Stimulated activated CD4-positive, alpha-beta T cell treated with anti-CD3 and anti-CD28 coated beads, Interleukin-4, amount 100 ng/mL, for 4 hours (primary cell): ENCODE data around the gene C2orf78.
A peak's percentile ranks its signal among the peaks of the same experiment; 100 is the strongest.

Source experiments
- DNase-seq, 2 experiments: peaks; one replicate each; pipeline ENCODE4 v3.0.0-alpha.2; 2020

C2orf78 gene

GRCh38 chr2:73839653-73840411, 55.8 kb downstream of the C2orf78 start:
- DNase-seq = no peak

DNA sequence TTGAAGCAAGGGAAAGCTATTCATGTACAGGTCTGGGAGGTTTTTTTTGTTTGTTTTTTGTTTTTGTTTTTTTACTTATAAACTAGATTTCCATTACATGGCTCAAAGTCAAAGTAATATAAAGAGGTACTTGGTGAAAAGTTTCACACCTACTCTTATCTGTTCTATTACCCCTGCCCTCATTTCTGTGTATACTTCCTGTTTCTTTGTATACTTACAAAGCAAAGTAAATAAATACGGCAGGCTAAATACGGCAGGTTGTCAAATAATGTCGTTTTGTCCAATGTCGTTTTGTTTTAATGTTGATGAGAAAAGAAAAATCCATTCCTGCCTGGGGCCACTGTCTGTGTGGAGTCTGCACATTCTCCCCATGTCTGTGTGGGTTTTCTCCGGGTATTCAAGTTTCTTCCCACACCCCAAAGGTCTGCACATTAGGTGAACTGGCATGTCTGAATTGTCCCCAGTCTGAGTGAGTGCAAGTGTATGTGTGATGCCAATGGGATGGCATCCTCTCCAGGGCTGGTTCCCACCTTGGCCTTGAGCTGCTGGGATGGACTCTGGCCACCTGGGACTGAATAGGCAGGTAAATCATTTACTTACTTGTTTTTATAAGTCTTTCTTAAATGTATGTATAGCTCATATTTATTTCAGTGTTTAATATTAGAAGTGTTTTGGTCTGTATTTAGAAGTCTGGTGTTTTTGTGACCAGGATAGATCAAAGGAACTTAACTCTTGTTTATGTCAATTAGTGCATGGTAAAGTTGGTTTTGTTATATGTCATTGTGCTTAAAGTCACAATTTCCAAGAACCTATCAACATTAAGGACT, 58.1 kb downstream of the C2orf78 start:
- no peak for DNase-seq

- no peak for DNase-seq
Measured at GRCh38 chr2:73842739-73843019, 58.7 kb downstream of the C2orf78 start.

GRCh38 chr2:73844087-73844486, 60.1 kb downstream of the C2orf78 start:
- no peak for DNase-seq

- no peak for DNase-seq
Measured at GRCh38 chr2:73850009-73850408, 66.0 kb downstream of the C2orf78 start.

- no peak for DNase-seq
Measured at GRCh38 chr2:73851274-73851673, 67.3 kb downstream of the C2orf78 start.

- no peak for DNase-seq
Measured at GRCh38 chr2:73852020-73852419, 68.0 kb downstream of the C2orf78 start.

- DNase-seq = no peak
Measured at GRCh38 chr2:73855526-73855925, 71.5 kb downstream of the C2orf78 start.

GRCh38 chr2:73856214-73856613, 72.2 kb downstream of the C2orf78 start:
- no peak for DNase-seq

DNA sequence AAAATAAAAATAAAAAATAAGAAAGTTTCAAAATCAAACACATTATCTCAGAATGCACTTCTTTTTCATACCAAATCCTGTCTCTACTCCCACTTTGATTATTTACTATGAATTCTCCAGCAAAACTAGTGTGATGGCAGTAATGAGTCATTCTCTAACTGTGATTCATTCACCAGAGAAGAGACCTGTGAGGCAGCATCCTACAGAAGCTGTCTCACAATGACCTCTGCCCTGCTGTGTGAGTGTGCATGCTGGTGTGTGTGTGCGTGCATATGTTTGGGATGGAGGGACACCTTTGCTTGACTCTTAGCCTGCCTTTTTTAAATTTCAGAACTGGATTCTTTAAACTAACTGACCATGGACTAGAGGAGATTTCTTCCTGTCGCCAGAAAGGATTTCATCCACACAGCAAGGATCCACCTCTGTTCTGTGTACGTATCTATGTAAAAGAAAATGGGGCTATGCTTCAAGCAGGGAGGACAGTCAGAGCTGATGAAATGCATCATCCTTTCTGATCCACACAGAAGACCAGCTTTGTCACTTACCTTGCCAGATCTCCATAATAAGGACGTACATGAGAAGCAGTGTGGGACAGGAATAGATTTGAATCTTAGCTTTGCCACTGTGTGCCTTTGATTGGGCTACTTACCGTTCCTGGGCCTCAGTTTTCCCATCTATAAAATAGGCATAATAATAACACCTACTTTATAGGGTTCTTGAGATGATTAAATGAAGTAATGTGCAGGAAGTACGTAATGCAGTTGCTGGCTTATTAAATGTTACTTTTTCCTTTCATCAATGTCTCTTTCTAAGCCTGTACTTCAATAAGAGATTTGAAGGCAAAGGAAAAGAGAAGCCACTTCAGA, 76.0 kb downstream of the C2orf78 start:
- DNase-seq = peak; percentile 7 to 42

DNA sequence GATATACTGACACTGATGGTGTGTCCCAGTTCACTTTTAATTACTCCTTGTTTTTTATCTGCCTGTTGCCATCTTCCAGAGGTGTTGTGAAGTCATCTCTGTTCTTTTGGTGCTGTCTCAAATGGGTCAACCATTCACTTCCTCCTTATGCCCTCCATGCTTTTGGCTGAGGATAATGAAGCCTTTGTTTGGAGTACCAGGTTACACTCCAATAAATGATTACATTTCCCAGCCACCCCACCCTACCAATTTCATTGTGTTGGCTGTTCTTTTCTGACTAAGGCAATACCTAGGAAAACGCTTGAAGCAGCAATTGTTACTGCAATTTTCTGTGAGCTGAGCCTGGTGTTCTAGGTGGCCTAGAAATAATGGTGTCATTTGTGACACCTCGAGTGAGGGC, 79.0 kb downstream of the C2orf78 start:
- no peak for DNase-seq
